ENCODE results near the gene FSIP1.

FSIP1 gene

GRCh38 chr15:39714251-39714650, 68.4 kb downstream of the FSIP1 start:
- DNase-seq: no peak

- DNase-seq: no peak
These were observed 68.8 kb downstream of the FSIP1 start for GRCh38 chr15:39713846-39714245.

- DNase-seq: no peak
These were observed 72.0 kb downstream of the FSIP1 start for GRCh38 chr15:39710681-39711080.

GRCh38 chr15:39709941-39710340, 72.7 kb downstream of the FSIP1 start:
- no peak for DNase-seq

GRCh38 chr15:39706206-39706605, 76.4 kb downstream of the FSIP1 start:
- DNase-seq: no peak

GRCh38 chr15:39704689-39705088, 78.0 kb downstream of the FSIP1 start:
- no peak for DNase-seq

- DNase-seq: no peak
These were observed 78.4 kb downstream of the FSIP1 start for GRCh38 chr15:39704235-39704634.

- no peak for DNase-seq
These were observed 80.7 kb downstream of the FSIP1 start for GRCh38 chr15:39701988-39702387.

- DNase-seq: no peak
These were observed 82.3 kb downstream of the FSIP1 start for GRCh38 chr15:39700375-39700700.

GRCh38 chr15:39699516-39700374, 82.9 kb downstream of the FSIP1 start:
- DNase-seq: no peak

GRCh38 chr15:39698444-39699390, 83.9 kb downstream of the FSIP1 start:
- no peak for DNase-seq

GRCh38 chr15:39697509-39697908, 85.1 kb downstream of the FSIP1 start:
- DNase-seq: no peak

- DNase-seq: no peak
These were observed 86.8 kb downstream of the FSIP1 start for GRCh38 chr15:39695793-39696192.

GRCh38 chr15:39692356-39693327, 90.0 kb downstream of the FSIP1 start:
- peak; percentile 30 for DNase-seq

- no peak for DNase-seq
These were observed 91.6 kb downstream of the FSIP1 start for GRCh38 chr15:39690881-39691634.

GRCh38 chr15:39687965-39688364, 94.7 kb downstream of the FSIP1 start:
- DNase-seq: no peak

- DNase-seq: peak; percentile 1
These were observed 96.5 kb downstream of the FSIP1 start for GRCh38 chr15:39685999-39686613.

- DNase-seq: no peak
These were observed 97.3 kb downstream of the FSIP1 start for GRCh38 chr15:39685367-39685766.

GRCh38 chr15:39684233-39684632, 98.4 kb downstream of the FSIP1 start:
- DNase-seq: no peak

GRCh38 chr15:39682366-39682765, 100.3 kb downstream of the FSIP1 start:
- no peak for DNase-seq

GRCh38 chr15:39680868-39681267, 101.8 kb downstream of the FSIP1 start:
- DNase-seq: no peak
